Neural cell (in vitro differentiated cells): Measurements from ENCODE around the gene WDR91. TPM values are rescaled to one million over a fixed set of nuclear protein-coding genes. Genes with fewer than 3 reads are reported as not detected.

Experiments
- H2AFZ ChIP-seq: fragments of 200-600, 300-800 bp; sonication (generic), shearing (Covaris generic); 2 replicates; pipeline ENCODE4 v1.6.0; 2014; ENCODE audit warnings: low read depth, mild to moderate bottlenecking, antibody characterized with exemption, low read length, moderate library complexity
- H3F3A ChIP-seq: fragments of 200-600 bp; shearing (Covaris generic); 2 replicates; pipeline ENCODE4 v1.6.1; 2016; ENCODE audit warnings: mild to moderate bottlenecking, moderate library complexity, mixed read lengths, antibody characterized with exemption, low read length; ENCODE audit not compliant: insufficient read depth, poor library complexity, severe bottlenecking
- H3K27ac ChIP-seq: fragments of 200-600, 300-800 bp; sonication (generic), shearing (Covaris generic); 2 replicates; pipeline ENCODE4 v1.5.1; 2014; ENCODE audit warnings: mild to moderate bottlenecking, low read length, moderate library complexity
- H3K27me3 ChIP-seq: fragments of 300-800, 200-600 bp; sonication (generic), shearing (Covaris generic); 2 replicates; pipeline ENCODE4 v1.6.0; 2014; ENCODE audit warnings: mild to moderate bottlenecking, low read depth, low read length, moderate library complexity; ENCODE audit not compliant: insufficient read depth
- H3K36me3 ChIP-seq: fragments of 300-800, 200-600 bp; sonication (generic), shearing (Covaris generic); 2 replicates; pipeline ENCODE4 v1.5.1; 2014; ENCODE audit warnings: mild to moderate bottlenecking, antibody characterized with exemption, low read length, moderate library complexity; ENCODE audit not compliant: insufficient read depth
- H3K4me2 ChIP-seq: fragments of 300-800, 200-600 bp; sonication (generic), shearing (Covaris generic); 2 replicates; pipeline ENCODE4 v1.6.0; 2014; ENCODE audit warnings: mild to moderate bottlenecking, low read length
- H3K4me3 ChIP-seq: fragments of 300-800, 200-600 bp; sonication (generic), shearing (Covaris generic); 2 replicates; pipeline ENCODE4 v1.5.1; 2014; ENCODE audit warnings: mild to moderate bottlenecking, low read length, moderate library complexity
- H3K79me2 ChIP-seq: fragments of 200-600 bp; shearing (Covaris generic); replicated peaks from 2 replicates; pipeline ENCODE4 v1.6.0; 2014; ENCODE audit warnings: mild to moderate bottlenecking, low read length, moderate library complexity; ENCODE audit not compliant: insufficient read depth
- H3K9ac ChIP-seq: fragments of 300-800, 200-600 bp; sonication (generic), shearing (Covaris generic); 2 replicates; pipeline ENCODE4 v1.6.1; 2016; ENCODE audit warnings: mild to moderate bottlenecking, low read length, mixed read lengths
- H3K9me2 ChIP-seq: fragments of 200-600 bp; shearing (Covaris generic); 2 replicates; pipeline ENCODE4 v1.6.1; 2016; ENCODE audit warnings: mild to moderate bottlenecking, low read length, mixed read lengths; ENCODE audit not compliant: insufficient read depth
- H3K9me3 ChIP-seq: fragments of 200-600, 300-800 bp; sonication (generic), shearing (Covaris generic); 2 replicates; pipeline ENCODE4 v1.6.1; 2016; ENCODE audit warnings: mild to moderate bottlenecking, mixed run types, low read length, moderate library complexity, mixed read lengths
- H4K20me1 ChIP-seq: fragments of 200-600 bp; shearing (Covaris generic); 2 replicates; pipeline ENCODE4 v1.6.1; 2016; ENCODE audit warnings: mild to moderate bottlenecking, mixed run types; ENCODE audit not compliant: insufficient read depth
- CTCF ChIP-seq: fragments of 450-650 bp; IDR thresholded peaks from 2 replicates; pipeline ENCODE4 v1.5.1; 2014; ENCODE audit warnings: antibody characterized with exemption, mild to moderate bottlenecking, moderate library complexity; ENCODE audit not compliant: poor library complexity, severe bottlenecking
- EP300 ChIP-seq: fragments of 450-650 bp; conservative IDR thresholded peaks from 2 replicates; pipeline ENCODE4 v1.6.1; 2014; ENCODE audit warnings: antibody characterized with exemption, mild to moderate bottlenecking, moderate library complexity; ENCODE audit not compliant: poor library complexity, severe bottlenecking
- EZH2 ChIP-seq: fragments of 200-600, 300-800 bp; shearing (Covaris generic), sonication (generic); IDR thresholded peaks from 2 replicates; pipeline ENCODE4 v1.6.1; 2014; ENCODE audit warnings: antibody characterized with exemption, low read length, borderline replicate concordance, mild to moderate bottlenecking; ENCODE audit not compliant: insufficient read depth, poor library complexity, severe bottlenecking
- MXI1 ChIP-seq: fragments of 450-650 bp; conservative IDR thresholded peaks from 2 replicates; pipeline ENCODE4 v1.6.1; 2014; ENCODE audit warnings: antibody characterized with exemption, mild to moderate bottlenecking; ENCODE audit not compliant: poor library complexity, severe bottlenecking
- POLR2AphosphoS5 ChIP-seq: IDR thresholded peaks from 2 replicates; pipeline ENCODE4 v1.6.1; 2012
- RAD21 ChIP-seq: fragments of 450-650 bp; conservative IDR thresholded peaks from 2 replicates; pipeline ENCODE4 v1.6.1; 2014; ENCODE audit warnings: antibody characterized with exemption, mild to moderate bottlenecking, moderate library complexity
- REST ChIP-seq: IDR thresholded peaks from 2 replicates; pipeline ENCODE4 v1.6.1; 2012; ENCODE audit warnings: borderline replicate concordance
- SMC3 ChIP-seq: fragments of 450-650 bp; conservative IDR thresholded peaks from 2 replicates; pipeline ENCODE4 v1.6.1; 2014; ENCODE audit warnings: antibody characterized with exemption, mild to moderate bottlenecking, moderate library complexity; ENCODE audit not compliant: poor library complexity
- TAF1 ChIP-seq: IDR thresholded peaks from 2 replicates; pipeline ENCODE4 v1.6.1; 2012; ENCODE audit warnings: low read depth
- polyA plus RNA-seq: library from polyadenylated mRNA; depleted of rRNA; stranded (reverse); fragments of >200 nt; gene quantifications from 2 replicates; pipeline ENCODE4 v1.2.3, GENCODE V29; 2014

Gene WDR91
- polyA plus RNA-seq, 1 donor from 2014 or later, result 17.7 TPM

GRCh38 chr7:135205850-135206249 is 5.5 kb downstream of the WDR91 start:
- Histone ChIP-seq H3K27me3 (no peaks in the 10 kb centered on the region), H3K79me2 (no peaks in the 10 kb centered on the region), H3K4me3 (no peak overlapping the region)

GRCh38 chr7:135204876-135205275 is 6.5 kb downstream of the WDR91 start:
- no peak overlapping the region for H3K4me3 ChIP-seq
- no peak overlapping the region for H3K4me2 ChIP-seq
- TF ChIP-seq EP300 (no peak), POLR2AphosphoS5 (no peak), CTCF (no peak), RAD21 (no peak), EZH2 (no peak), TAF1 (no peak), REST (no peak), SMC3 (no peak), MXI1 (no peak)

More at GRCh38 chr7:135205850-135206249, 5.5 kb downstream of the WDR91 start:
- TF ChIP-seq POLR2AphosphoS5, result no peak
- TF ChIP-seq CTCF, result no peak
- no peak for TF ChIP-seq SMC3
- no peak for TF ChIP-seq MXI1
- Histone ChIP-seq H3K9me3 (no peaks in the 10 kb centered on the region), H3K9me2 (no peaks in the 10 kb centered on the region), H3K27ac (no peak overlapping the region), H3K4me2 (no peak overlapping the region), H2AFZ (no peak overlapping the region), H3K9ac (no peak overlapping the region), H3K36me3 (no peaks in the 10 kb centered on the region), H4K20me1 (no peaks in the 10 kb centered on the region), H3F3A (no peaks in the 10 kb centered on the region)

More at GRCh38 chr7:135204876-135205275, 6.5 kb downstream of the WDR91 start:
- H3K79me2 ChIP-seq, result no peaks in the 10 kb centered on the region
- no peaks in the 10 kb centered on the region for H3K9me2 ChIP-seq
- H3K36me3 ChIP-seq, result no peaks in the 10 kb centered on the region
- no peak overlapping the region for H2AFZ ChIP-seq
- no peaks in the 10 kb centered on the region for H3K27me3 ChIP-seq
- H4K20me1 ChIP-seq, result no peaks in the 10 kb centered on the region
- H3K27ac ChIP-seq, result no peak overlapping the region
- H3K9me3 ChIP-seq, result no peaks in the 10 kb centered on the region
- no peak overlapping the region for H3K9ac ChIP-seq
- no peaks in the 10 kb centered on the region for H3F3A ChIP-seq
